ENCODE measurements around the gene FETUB. TPM values are rescaled to one million over a fixed set of nuclear protein-coding genes. Genes with fewer than 3 reads are reported as not detected.
A peak's percentile ranks its signal among the peaks of the same experiment; 100 is the strongest.

The FETUB gene
- total RNA-seq, 2 experiments from 2014 or later: not detected

DNA sequence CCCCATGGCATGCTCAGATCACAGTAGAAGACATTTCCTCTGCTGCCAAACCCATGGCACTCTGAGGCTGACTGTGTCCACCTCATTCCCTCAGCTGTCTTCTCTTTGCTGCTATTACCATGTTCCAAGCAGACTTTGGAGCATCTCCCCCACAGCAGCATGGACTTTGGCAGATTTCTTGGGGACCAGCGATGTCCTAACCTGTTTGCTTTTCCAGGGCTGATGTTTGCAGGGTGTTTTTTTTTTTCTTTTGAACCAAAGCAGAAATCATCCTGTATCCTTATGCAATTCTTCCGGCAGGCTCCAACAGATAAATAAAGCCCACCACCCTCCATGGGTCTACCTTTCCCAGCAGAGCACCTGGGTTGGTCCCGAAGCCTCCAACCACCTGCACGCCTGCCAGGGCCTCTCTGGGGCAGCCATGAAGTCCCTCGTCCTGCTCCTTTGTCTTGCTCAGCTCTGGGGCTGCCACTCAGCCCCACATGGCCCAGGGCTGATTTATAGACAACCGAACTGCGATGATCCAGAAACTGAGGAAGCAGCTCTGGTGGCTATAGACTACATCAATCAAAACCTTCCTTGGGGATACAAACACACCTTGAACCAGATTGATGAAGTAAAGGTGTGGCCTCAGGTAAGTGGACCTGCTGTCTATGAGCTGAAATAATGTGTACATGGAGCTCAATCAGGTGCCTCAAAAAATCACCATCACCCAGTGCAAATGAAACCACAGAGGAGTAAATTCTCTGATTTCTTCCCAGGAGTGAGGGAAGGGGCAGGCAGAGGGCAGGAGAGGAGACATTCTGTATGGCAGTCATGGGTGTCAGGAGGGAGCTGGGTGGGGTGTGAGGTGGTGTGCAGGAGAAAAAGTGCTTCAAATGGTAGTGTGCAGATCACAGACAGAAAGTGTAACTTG is 27.2 kb upstream of the FETUB start, which contains the start of gene AHSG:
AHSG (plus strand) TSS at position 340 of the 916 bp plus-strand sequence; CDS start at position 422, 82 bp downstream.
- H3K4me3 ChIP-seq (ENCODE audit: low read length): no peak within 1 kb of the TSS
- Mint-ChIP-seq H3K36me3 (ENCODE audit: low read depth) (no peaks in the 10 kb centered on the region), H3K4me3 (no peak within 1 kb of the TSS), H3K27me3 (peaks cover 15% of the 10 kb centered on the region), H3K9me3 (no peaks in the 10 kb centered on the region), H3K4me1 (ENCODE audit: low read depth) (peaks cover 19% of the 10 kb centered on the region), H3K27ac (no peak within 1 kb of the TSS)
- no peaks in the 10 kb centered on the region for H3K9me3 ChIP-seq (ENCODE audit: control insufficient read depth in 1 of 2, insufficient read depth in 1 of 2, low read length in 2 of 2)
- POLR2A ChIA-PET: interaction anchor here (3.0 kb wide), 1 partner anchor 170 kb away, joined by 25 read pairs; the partner anchor contains the start of gene EIF4A2
- peaks cover 0 to 2% of the 10 kb centered on the region in 2 experiments for H3K27me3 ChIP-seq (ENCODE audit: control insufficient read depth in 1 of 2, insufficient read depth in 2 of 2, low read length in 2 of 2)
- ATAC-seq (ENCODE audit: poor library complexity) (no peak), DNase-seq (no peak)
- no peak for TF ChIP-seq CTCF (IDR thresholded peaks at IDR 0.05)
- no peak within 1 kb of the TSS for H3K27ac ChIP-seq (ENCODE audit: low read depth in 1 of 2, low read length in 2 of 2)
- intact Hi-C loops (cut with DNase I, micrococcal nuclease): loop anchor here in 1 of 2 experiments (1.0 kb wide), 1 partner anchor 211 kb away; no protein-coding TSS in a partner anchor
- peaks cover 19% of the 10 kb centered on the region for H3K4me1 ChIP-seq (ENCODE audit: insufficient read depth, low read length)
- no peaks in the 10 kb centered on the region for H3K36me3 ChIP-seq (ENCODE audit: insufficient read depth, low read length)
- CTCF ChIA-PET: interaction anchor here (4.7 kb wide), 1 partner anchor 209 kb away, joined by 49 read pairs; no protein-coding TSS in a partner anchor

GRCh38 chr3:186613637-186614265 is 26.4 kb upstream of the FETUB start:
- Mint-ChIP-seq H3K36me3 (ENCODE audit: low read depth) (no peaks in the 10 kb centered on the region), H3K27ac (no peak overlapping the region), H3K4me1 (ENCODE audit: low read depth) (peaks cover 19% of the 10 kb centered on the region), H3K9me3 (no peaks in the 10 kb centered on the region), H3K4me3 (no peak overlapping the region), H3K27me3 (peaks cover 19% of the 10 kb centered on the region)
- Histone ChIP-seq H3K4me3 (ENCODE audit: low read length) (no peak overlapping the region), H3K4me1 (ENCODE audit: insufficient read depth, low read length) (peaks cover 19% of the 10 kb centered on the region), H3K9me3 (ENCODE audit: control insufficient read depth in 1 of 2, insufficient read depth in 1 of 2, low read length in 2 of 2) (no peaks in the 10 kb centered on the region), H3K27ac (ENCODE audit: low read depth in 1 of 2, low read length in 2 of 2) (no peak overlapping the region), H3K36me3 (ENCODE audit: insufficient read depth, low read length) (no peaks in the 10 kb centered on the region), H3K27me3 (ENCODE audit: control insufficient read depth in 1 of 2, insufficient read depth in 2 of 2, low read length in 2 of 2) (peaks cover 0 to 9% of the 10 kb centered on the region in 2 experiments)
- ATAC-seq (ENCODE audit: poor library complexity) (no peak), DNase-seq (no peak)
- TF ChIP-seq CTCF (IDR thresholded peaks at IDR 0.05): no peak
- ChIA-PET POLR2A (interaction anchor here (0.7 to 3.0 kb wide), 6 partner anchors 43 to 610 kb away, joined by 3 to 25 read pairs (median 5); partner anchors contain the start of genes DNAJB11 and EIF4A2), CTCF (interaction anchor here (1.1 to 4.7 kb wide), 5 partner anchors 17 to 670 kb away, joined by 4 to 49 read pairs (median 4); no protein-coding TSS in a partner anchor)
- intact Hi-C loops (cut with DNase I, micrococcal nuclease): loop anchor here (1.0 kb wide), 1 partner anchor 208 kb away; no protein-coding TSS in a partner anchor

GRCh38 chr3:186614266-186614596 is 26.0 kb upstream of the FETUB start:
- peak overlapping the region; percentile 51 for H3K4me3 Mint-ChIP-seq

More at GRCh38 chr3:186614266-186614596, 26.0 kb upstream of the FETUB start:
- ATAC-seq (ENCODE audit: poor library complexity) (no peak), DNase-seq (peak in 2 of 14 experiments; percentile 4 to 35)
- CTCF ChIA-PET: interaction anchor here (0.6 to 4.7 kb wide), 16 partner anchors 9 to 682 kb away, joined by 3 to 49 read pairs (median 4); partner anchors contain the start of genes DNAJB11 and TBCCD1
- H3K4me1 Mint-ChIP-seq (ENCODE audit: low read depth): peaks cover 19% of the 10 kb centered on the region
- H3K27ac Mint-ChIP-seq: no peak overlapping the region
- Histone ChIP-seq H3K4me1 (ENCODE audit: insufficient read depth, low read length) (peaks cover 19% of the 10 kb centered on the region), H3K4me3 (ENCODE audit: low read length) (peak overlapping the region; percentile 34), H3K27me3 (ENCODE audit: control insufficient read depth in 1 of 2, insufficient read depth in 2 of 2, low read length in 2 of 2) (peaks cover 0 to 9% of the 10 kb centered on the region in 2 experiments), H3K27ac (ENCODE audit: low read depth in 1 of 2, low read length in 2 of 2) (no peak overlapping the region), H3K9me3 (ENCODE audit: control insufficient read depth in 1 of 2, insufficient read depth in 1 of 2, low read length in 2 of 2) (no peaks in the 10 kb centered on the region), H3K36me3 (ENCODE audit: insufficient read depth, low read length) (no peaks in the 10 kb centered on the region)
- TF ChIP-seq CTCF (IDR thresholded peaks at IDR 0.05): no peak
- peaks cover 19% of the 10 kb centered on the region for H3K27me3 Mint-ChIP-seq
- intact Hi-C loops (cut with DNase I, micrococcal nuclease): loop anchor here (1.0 kb wide), 1 partner anchor 207 kb away; no protein-coding TSS in a partner anchor
- POLR2A ChIA-PET: interaction anchor here (0.7 to 3.0 kb wide), 6 partner anchors 44 to 610 kb away, joined by 3 to 25 read pairs (median 5); partner anchors contain the start of genes DNAJB11 and EIF4A2
- no peaks in the 10 kb centered on the region for H3K36me3 Mint-ChIP-seq (ENCODE audit: low read depth)
- H3K9me3 Mint-ChIP-seq: no peaks in the 10 kb centered on the region

All from CD4-positive, alpha-beta T cell (primary cell).